Ramos (cell line): ENCODE measurements around the gene ZC3H13.

Experiments
- in situ Hi-C: fragments of 300-500 bp; cut with MboI; formaldehyde crosslinking; loops from one replicate; pipeline ENCODE4 v1.14.3; 2022; ENCODE audit warnings: low sequenced_read_pairs; ENCODE audit not compliant: unreplicated experiment

ZC3H13 gene, protein sequence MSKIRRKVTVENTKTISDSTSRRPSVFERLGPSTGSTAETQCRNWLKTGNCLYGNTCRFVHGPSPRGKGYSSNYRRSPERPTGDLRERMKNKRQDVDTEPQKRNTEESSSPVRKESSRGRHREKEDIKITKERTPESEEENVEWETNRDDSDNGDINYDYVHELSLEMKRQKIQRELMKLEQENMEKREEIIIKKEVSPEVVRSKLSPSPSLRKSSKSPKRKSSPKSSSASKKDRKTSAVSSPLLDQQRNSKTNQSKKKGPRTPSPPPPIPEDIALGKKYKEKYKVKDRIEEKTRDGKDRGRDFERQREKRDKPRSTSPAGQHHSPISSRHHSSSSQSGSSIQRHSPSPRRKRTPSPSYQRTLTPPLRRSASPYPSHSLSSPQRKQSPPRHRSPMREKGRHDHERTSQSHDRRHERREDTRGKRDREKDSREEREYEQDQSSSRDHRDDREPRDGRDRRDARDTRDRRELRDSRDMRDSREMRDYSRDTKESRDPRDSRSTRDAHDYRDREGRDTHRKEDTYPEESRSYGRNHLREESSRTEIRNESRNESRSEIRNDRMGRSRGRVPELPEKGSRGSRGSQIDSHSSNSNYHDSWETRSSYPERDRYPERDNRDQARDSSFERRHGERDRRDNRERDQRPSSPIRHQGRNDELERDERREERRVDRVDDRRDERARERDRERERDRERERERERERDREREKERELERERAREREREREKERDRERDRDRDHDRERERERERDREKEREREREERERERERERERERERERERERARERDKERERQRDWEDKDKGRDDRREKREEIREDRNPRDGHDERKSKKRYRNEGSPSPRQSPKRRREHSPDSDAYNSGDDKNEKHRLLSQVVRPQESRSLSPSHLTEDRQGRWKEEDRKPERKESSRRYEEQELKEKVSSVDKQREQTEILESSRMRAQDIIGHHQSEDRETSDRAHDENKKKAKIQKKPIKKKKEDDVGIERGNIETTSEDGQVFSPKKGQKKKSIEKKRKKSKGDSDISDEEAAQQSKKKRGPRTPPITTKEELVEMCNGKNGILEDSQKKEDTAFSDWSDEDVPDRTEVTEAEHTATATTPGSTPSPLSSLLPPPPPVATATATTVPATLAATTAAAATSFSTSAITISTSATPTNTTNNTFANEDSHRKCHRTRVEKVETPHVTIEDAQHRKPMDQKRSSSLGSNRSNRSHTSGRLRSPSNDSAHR (N-terminal part only)

DNA sequence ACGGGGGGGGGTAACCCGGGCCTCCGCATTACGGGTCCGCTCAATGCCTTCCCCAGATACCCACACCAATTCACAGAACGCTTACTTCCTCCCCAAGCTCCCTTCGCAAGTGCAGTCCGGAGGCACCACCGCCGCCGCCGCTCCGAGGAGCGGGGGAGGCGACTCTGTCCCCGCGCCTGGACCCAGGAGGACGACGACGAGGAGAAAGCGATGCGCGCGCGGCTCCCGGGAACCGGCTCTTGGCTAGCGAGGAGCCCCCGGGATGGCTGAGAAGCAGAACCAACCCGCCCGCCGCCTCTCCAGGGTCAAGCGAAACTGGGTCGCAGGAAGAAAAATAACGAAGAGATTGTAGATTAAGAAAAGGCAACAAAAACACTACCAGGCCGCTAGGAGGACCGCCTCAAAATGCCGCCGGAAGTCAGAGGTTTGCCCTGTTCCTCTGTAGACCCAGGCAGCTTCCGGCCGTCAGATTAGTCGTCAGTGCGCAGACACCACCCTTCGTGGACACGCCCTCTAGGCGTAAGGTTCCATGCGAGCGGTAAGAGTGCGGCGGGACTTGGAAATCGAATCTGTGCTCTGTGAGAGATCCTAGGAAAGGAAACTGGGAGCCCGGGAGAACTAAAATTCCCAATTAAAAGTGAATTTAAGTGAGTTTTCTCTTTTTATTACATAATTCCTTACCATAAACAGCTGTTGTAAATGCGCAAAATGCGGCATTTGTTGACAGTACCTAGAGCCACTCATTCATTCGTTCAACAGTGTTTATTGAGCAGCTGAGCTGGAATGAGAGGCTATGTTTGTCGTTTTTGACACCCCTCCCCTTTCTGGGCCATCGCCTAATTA, at the start of gene ZC3H13:
Gene ZC3H13 (minus strand): TSS at position 428 of the 843 bp plus-strand sequence. CDS start 7,239 bp downstream, outside the sequence.
- in situ Hi-C loops, result no loop called here

DNA sequence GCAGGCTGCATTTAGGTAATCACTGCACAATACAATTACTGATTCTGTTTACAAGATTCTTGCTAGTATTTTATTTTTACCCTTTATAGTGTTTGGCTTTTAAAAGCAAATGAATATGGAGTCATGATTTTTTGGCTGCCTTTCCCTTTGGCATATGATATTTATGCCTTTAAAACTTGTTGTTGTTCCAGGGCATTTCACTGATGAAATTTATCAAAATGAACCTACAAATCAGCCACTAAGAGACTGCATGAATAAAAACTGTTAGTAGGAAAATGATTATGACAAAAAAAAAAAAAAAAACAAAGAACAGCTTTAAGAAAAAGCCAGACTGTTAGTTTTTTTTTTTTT, 49.7 kb upstream of the ZC3H13 start:
- in situ Hi-C loops, result no loop called here

DNA sequence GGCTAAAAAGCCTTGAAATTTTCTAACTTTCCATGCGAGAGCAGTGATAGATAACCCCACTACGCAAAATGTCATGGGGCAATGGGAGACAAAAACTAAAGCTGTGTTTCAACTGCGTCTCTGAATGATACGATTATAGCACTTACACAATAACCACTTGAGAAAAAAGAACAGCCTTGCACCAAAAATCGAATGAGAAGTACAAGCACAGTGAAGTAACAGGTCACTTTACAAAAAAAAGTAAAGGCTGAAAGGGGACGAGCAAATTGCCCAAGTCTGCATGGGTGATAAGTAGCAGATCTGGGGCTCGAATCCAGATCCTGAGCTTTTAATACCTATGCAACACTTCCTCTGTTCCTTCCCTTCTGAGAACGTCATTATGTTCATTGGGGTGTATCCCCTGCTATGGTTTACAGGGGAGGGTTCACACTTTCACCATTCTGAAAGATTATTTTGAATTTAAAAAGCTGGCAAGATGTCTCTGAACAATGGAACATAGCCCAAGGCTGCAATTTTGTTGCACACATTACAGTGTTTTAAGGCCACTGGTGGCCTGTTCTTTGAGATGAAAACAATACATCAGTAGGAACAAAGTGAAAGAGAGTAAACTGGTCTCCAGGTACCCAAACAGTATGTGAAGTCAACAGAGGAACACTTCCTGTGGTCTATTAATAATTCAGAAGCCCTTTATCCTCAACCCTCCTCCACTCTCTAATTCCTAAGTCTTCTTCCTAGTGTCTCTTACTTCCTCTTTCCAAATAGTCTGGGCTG, 49.1 kb upstream of the ZC3H13 start:
- in situ Hi-C loops, result no loop called here

DNA sequence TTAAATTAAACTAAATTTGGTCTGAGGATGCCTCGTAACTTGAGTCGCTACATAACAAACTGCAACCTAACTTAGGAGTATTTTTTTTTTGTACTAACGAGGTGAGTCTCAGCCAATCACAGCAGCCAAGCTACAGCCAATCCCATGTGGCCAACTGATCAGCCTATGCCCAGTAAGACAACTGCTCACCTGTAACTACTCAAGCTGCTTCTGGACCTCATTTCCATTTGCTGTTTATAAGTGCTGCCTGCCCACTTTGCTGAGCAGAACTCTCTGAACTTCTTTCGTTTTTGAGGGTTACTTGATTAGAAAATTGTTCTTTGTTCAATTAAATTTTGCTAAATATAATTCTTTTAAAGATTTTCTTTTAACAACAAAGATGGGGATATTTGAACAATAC, 48.5 kb upstream of the ZC3H13 start:
- in situ Hi-C loops, result no loop called here

DNA sequence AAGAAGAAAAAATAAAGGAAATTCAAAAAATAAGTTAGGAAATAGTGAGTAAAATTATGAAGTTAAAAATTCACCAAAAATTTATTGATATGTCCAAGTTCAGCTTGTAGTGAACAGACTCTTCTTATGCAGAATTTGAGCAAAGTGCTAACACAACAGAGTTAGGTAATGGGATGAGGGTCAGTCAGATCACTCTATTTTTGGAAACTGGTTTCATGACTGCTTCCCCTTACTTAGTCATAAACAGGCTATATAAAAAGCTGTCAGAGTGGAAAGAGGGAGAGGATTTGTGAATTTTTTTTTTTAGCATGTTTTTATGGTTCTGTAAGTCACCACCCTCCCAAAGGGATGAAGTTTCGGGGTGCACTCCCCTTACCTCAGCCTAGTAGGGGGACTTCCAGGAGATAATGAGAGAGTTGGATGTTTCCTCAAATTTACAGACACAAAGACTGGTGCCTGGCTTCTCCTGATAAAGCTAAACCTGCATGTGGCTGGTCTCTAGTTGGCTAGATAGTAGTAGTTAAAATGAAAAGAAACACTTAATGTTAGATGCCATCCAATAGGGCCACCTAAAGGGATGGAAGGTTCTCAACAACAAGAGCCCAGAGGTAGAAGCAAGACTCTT, 47.8 kb upstream of the ZC3H13 start:
- in situ Hi-C loops, result no loop called here

DNA sequence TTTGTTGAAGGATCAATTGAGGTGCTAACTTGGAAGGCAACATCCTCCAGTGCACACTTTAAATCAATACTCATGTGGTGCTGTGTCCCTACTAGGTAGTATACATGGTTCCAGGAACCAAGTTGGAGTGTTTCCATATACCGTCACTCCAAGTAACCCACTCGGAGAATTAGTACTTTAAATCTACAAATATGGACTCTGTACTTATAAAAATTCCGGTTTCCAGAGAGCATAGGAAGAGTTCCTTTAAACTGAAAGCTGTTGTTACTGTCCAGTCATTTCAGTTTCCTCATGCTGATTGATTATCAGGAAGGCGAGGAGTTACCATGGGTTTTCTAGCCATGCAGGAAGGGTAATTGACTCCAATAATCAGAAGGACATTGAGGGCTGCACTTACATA, 45.1 kb upstream of the ZC3H13 start:
- in situ Hi-C loops, result no loop called here

DNA sequence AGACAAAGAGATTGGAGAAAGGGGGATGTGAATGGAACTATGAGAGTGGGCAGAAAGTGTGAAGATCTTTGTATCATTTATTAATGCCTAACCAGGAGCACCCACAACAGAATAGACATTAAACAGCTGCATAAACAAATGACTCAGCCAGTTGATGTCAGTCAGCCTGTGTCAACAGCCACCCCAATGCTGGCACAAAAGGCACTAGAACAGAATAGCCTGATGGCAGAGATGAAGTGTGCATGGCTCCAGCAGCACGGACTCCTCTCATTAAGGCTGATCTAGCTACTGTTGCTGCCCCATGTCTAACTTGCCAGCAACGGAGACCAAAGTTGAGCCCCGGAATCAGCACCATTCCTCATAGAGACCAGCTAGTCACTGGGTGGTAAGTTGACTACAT, 44.5 kb upstream of the ZC3H13 start:
- in situ Hi-C loops, result no loop called here

DNA sequence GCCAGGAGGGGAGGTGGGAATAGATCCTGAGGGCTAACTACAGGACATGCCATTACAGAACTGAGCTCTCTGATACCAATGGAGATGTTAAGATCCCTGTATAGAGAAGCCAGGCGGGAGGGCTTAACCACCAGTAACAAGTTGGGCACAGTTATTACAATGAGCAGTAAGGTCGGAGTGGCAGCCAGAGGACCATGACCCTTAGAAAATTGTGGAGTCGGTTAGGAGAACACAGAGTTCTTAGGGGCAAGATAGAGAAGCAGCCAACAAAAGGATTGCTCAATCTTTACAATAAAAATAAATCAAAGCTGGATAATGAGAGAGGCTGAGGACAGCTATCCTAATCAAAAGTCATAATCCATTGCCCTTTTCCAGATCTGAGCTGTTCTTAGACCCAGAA, 41.9 kb upstream of the ZC3H13 start:
- in situ Hi-C loops, result no loop called here

DNA sequence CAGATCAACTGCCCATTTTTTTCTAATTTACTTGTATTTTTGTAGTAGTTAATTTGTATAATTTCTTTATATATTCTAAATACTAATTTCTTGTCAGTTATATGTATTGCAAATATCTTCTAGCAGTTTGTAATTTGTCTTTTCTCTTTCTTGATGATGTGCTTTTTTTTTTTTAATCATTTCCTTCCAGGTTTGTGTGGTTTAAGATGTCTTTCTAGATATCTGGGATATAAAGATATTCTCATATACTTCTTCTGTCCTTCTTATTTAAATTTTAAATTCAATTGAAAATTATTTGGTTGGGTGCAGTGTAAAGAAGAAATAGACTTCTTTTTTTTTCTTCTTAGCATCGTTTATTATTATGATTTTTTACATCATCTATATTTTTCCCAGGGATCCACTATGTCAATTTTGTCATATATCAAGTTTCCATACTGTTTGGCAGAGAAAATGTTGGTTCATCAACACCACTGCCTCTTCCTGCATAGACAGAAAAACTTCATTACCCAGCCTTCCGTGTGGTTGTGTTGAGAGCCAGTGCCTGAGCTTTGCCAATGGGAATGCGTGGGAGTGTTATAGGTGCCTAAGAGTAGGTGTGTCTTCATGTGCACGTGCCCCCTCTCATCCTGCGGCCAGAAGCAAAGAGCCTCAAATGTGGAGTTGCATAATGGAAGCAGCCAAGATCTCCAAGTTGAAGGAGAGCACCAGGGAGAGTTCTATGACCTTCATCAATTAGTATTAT, 36.4 kb upstream of the ZC3H13 start:
- in situ Hi-C loops, result no loop called here

DNA sequence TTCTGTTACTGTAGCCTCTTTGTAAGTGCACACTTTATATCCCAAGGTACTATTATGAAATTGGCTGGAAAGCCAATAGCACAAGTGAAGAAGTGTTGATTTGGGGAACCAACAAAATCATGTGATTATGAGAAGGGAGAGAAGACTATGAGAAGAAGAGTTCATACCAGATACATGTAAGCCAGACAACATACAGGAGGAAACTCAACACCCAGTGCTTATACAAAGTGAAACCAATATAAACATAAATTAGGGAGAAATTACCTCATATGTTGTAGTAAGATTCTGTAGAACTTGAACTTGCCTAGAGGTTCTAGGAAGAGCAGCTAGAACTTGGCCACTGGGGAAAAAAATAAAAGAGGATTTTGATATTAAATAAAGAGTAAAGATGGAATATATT, 34.9 kb upstream of the ZC3H13 start:
- in situ Hi-C loops, result no loop called here

DNA sequence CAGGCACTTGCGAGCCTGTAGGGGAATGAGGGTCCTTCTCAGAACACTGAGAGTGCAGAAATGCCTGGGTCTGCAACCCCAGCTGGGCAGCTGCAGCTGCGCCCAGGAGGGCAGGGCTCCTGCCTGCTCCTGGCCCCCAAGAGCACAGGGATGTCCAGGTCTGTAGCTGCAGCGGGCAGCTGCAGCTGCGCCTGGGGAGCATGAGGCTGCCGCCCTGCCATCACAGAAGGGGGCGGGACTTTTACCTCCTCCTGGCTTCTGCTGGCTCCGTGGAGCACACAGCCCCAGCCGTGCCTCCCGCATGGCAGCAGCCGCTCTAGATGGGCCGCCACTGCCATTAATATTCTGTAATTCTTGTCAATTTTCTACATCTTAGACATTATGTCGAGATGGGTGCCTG, 34.4 kb upstream of the ZC3H13 start:
- in situ Hi-C loops, result no loop called here

DNA sequence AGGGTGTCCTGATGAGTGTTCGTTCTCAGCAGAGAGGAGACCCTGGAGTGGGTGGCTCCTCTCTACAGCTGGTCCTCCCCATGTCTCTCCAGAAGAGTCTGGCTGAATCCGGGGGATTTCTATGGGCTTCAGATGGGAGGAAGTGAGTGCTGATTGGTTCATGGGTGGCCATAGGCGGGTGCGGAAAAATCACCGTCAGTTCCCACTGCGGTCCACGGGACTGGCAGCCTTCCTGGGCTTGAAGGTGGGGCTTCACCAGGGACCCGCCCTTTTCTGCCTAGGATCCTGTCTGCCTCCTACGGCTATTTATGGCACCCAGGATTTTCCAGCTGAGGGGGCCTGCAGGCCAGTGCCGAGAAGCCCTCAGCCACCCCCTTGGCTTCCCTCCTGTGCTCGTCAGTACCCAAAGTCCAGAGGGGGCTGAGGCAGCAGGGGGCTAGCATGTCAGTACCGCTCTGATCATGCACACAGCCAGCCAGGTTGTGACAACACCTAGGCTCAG, 33.9 kb upstream of the ZC3H13 start:
- in situ Hi-C loops, result no loop called here

DNA sequence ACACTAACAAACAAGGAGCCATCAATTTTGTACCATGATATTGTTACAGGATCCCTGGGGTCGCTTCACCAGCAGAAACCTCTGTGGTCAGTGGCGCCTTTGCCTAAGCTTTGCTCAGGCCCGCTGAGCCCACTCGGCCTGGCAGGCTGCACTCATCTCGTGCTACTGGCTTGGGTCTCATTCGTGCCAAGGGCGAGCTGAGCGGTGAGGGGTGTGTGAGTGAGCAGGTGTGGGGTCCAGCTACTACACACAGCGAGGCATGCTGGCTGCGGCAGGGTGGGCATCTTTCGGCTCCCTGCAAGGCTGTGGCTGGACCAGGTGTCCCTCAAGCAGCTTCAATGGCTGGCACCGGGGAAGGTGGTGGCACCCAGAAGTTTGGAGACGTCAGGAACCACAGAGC, 33.2 kb upstream of the ZC3H13 start:
- in situ Hi-C loops, result no loop called here

DNA sequence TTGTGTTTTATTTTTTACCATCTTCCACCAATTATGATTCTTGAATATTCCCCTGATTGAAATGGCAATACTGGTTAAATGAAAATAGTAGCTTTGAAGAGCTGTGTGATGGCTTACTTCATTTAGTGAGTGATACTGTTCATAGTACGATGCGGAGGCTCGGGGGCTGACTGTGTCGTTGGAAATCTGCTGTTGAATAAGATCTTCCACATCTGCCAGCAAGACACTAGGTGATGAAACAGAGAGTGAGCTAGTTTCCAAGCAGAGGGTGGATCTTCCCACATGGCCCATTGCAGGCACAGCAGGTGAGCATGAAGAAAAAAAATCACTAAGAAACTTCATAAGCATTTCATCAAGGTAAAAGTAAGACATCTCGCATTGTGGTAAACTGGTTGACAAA, 29.8 kb upstream of the ZC3H13 start:
- in situ Hi-C loops, result no loop called here

DNA sequence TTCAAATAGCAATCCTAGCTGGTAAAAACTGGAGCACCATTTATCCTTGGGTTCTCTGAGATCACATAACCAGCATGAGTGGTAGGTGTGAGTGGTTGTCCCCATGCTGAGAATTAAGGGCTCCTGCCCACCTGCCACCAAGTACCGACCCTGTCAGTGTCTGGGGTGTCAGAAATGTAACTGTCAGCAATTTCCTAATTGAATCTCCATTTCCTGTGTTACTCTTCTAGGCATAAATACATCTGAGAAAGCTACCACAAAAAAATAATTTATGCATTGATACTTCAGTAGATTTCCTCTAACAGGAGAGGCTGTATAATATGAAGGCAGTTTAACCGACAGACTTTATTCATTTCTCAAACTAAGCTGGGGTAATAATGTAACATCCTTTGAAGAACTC, 27.2 kb upstream of the ZC3H13 start:
- in situ Hi-C loops, result no loop called here

DNA sequence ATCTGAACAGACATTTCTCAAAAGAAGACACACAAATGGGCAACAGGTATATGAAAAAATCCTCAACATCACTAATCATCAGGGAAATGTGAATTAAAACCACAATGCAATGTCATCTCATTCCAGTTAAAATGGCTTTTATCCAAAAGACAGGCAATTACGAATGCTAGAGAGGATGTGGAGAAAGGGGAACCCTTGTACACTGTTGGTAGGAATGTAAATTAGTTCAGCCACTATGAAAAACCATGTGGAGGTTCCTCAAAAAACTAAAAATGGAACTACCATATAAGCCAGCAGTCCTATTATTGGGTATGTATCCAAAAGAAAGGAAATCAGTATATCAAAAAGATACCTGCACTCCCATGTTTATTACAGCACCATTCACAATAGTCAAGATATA, 24.7 kb upstream of the ZC3H13 start:
- in situ Hi-C loops, result no loop called here

DNA sequence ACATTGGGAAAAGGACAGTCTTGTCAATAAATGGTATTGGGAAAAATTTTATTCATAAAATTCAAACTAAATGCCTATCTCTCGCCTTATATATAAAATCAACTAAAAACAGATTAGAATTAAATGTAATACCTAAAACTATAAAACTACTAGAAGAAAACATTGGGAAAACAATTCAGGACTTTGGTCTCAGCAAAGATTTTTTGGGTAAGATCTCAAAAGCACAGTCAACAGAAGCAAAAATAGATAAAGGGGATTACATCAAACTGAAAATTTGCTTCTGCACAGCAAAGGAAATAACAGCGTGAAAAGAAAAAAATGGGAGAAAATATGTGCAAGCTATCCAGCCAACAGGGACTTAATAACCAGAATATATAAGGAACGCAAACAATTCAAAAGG, 24.3 kb upstream of the ZC3H13 start:
- in situ Hi-C loops, result no loop called here

DNA sequence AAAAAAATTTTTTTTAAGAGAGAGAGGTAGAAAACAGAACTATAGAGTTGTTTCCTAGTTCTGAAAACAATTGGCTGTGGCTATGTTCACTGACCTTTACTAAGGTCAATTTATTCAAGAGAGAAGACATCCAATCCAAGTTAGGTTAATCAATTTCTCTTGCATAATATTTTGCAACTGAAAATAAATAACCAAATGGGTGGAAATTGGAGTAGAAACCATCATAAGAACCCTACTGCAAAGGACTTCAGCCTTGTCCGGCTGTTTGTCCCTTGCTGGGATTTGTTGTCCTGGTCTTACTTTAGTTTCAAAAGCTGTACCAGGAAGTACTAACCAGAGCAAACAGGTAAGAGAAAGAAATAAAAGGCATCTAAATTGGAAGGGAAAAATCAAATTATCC, 23.3 kb upstream of the ZC3H13 start:
- in situ Hi-C loops, result no loop called here
